ENCODE results near the gene HSPB6. TPM values are rescaled to one million over a fixed set of nuclear protein-coding genes. Genes with fewer than 3 reads are reported as not detected.

Gene HSPB6
- total and polyA plus RNA-seq, 4 donors: 13.2 to 44.8 (median 24.5) TPM

GRCh38 chr19:35719402-35720162 is 37.2 kb downstream of the HSPB6 start:
- peaks cover 0 to 23% (median 15%) of the 10 kb centered on the region in 5 donors for H3K4me1 ChIP-seq (ENCODE audit: control insufficient read depth in 5 of 5, insufficient read depth in 5 of 5, low read length in 5 of 5)
- no peak overlapping the region for H3K27ac ChIP-seq (ENCODE audit: low read depth in 1 of 2, low read length in 1 of 2)
- H3K9ac ChIP-seq (ENCODE audit: insufficient read depth in 1 of 2, low read length in 2 of 2): peak overlapping the region in 1 of 2 donors; percentile 3
- no peak for ATAC-seq (ENCODE audit: insufficient read depth, low FRiP score)
- 91 to 93% methylated on average over 28 to 32 of the region's 32 CpGs for WGBS, 2 donors
- no peak for TF ChIP-seq CTCF (IDR thresholded peaks at IDR 0.05; ENCODE audit: control extremely low read depth, extremely low read depth)
- peaks cover 9 to 41% (median 22%) of the 10 kb centered on the region in 4 donors for H3K36me3 ChIP-seq (ENCODE audit: control insufficient read depth in 4 of 4, insufficient read depth in 4 of 4, low read length in 4 of 4)
- H3K4me3 ChIP-seq: no peak overlapping the region
- DNase-seq: no peak
- peaks cover 0 to 1% (median 0%) of the 10 kb centered on the region in 4 donors for H3K9me3 ChIP-seq (ENCODE audit: control insufficient read depth in 4 of 4, insufficient read depth in 3 of 4, low read length in 3 of 4)
- no peaks in the 10 kb centered on the region for H3K27me3 ChIP-seq (ENCODE audit: control insufficient read depth in 3 of 3, insufficient read depth in 3 of 3, low read length in 2 of 3)

- Histone ChIP-seq H3K9ac (ENCODE audit: insufficient read depth in 1 of 2, low read length in 2 of 2) (peak overlapping the region; percentile 67 to 68), H3K4me1 (ENCODE audit: control insufficient read depth in 5 of 5, insufficient read depth in 5 of 5, low read length in 5 of 5) (peaks cover 0 to 23% (median 15%) of the 10 kb centered on the region in 5 donors), H3K36me3 (ENCODE audit: control insufficient read depth in 4 of 4, insufficient read depth in 4 of 4, low read length in 4 of 4) (peaks cover under 1 to 31% (median 15%) of the 10 kb centered on the region in 4 donors), H3K4me3 (peak overlapping the region; percentile 83), H3K27ac (ENCODE audit: low read depth in 1 of 2, low read length in 1 of 2) (peak overlapping the region; percentile 68 to 77), H3K9me3 (ENCODE audit: control insufficient read depth in 4 of 4, insufficient read depth in 3 of 4, low read length in 3 of 4) (peaks cover 0 to 1% (median 0%) of the 10 kb centered on the region in 4 donors), H3K27me3 (ENCODE audit: control insufficient read depth in 3 of 3, insufficient read depth in 3 of 3, low read length in 2 of 3) (no peaks in the 10 kb centered on the region)
- no peak for ATAC-seq (ENCODE audit: insufficient read depth, low FRiP score)
- 1% methylated on average over 42 of the region's 42 CpGs for WGBS, 2 donors
- DNase-seq: peak in 2 of 3 donors; percentile 18 to 22
- no peak for TF ChIP-seq CTCF (IDR thresholded peaks at IDR 0.05; ENCODE audit: control extremely low read depth, extremely low read depth)
These were observed 38.3 kb downstream of the HSPB6 start for GRCh38 chr19:35718345-35719041.

GRCh38 chr19:35717665-35718344 is 39.0 kb downstream of the HSPB6 start, which contains the start of gene KMT2B:
Gene KMT2B (plus strand): TSS chr19:35718003. CDS start chr19:35718019, 16 bp downstream.
- H3K9me3 ChIP-seq (ENCODE audit: control insufficient read depth in 4 of 4, insufficient read depth in 3 of 4, low read length in 3 of 4): peaks cover 0 to 1% (median 0%) of the 10 kb centered on the region in 4 donors
- H3K27ac ChIP-seq (ENCODE audit: low read depth in 1 of 2, low read length in 1 of 2): peak within 1 kb of the TSS; percentile 77 to 91
- H3K4me1 ChIP-seq (ENCODE audit: control insufficient read depth in 5 of 5, insufficient read depth in 5 of 5, low read length in 5 of 5): peaks cover 0 to 23% (median 15%) of the 10 kb centered on the region in 5 donors
- ATAC-seq (ENCODE audit: insufficient read depth, low FRiP score): peak; percentile 49
- WGBS, 2 donors: 1% methylated on average over 59 to 105 of the region's 109 CpGs
- H3K4me3 ChIP-seq: peak within 1 kb of the TSS; percentile 83
- H3K9ac ChIP-seq (ENCODE audit: insufficient read depth in 1 of 2, low read length in 2 of 2): peak within 1 kb of the TSS; percentile 67 to 68
- peak in 1 of 3 donors; percentile 97 for DNase-seq
- no peaks in the 10 kb centered on the region for H3K27me3 ChIP-seq (ENCODE audit: control insufficient read depth in 3 of 3, insufficient read depth in 3 of 3, low read length in 2 of 3)
- H3K36me3 ChIP-seq (ENCODE audit: control insufficient read depth in 4 of 4, insufficient read depth in 4 of 4, low read length in 4 of 4): peaks cover 0 to 24% (median 10%) of the 10 kb centered on the region in 4 donors
- TF ChIP-seq CTCF (IDR thresholded peaks at IDR 0.05; ENCODE audit: control extremely low read depth, extremely low read depth): no peak

Measured in lung (tissue), 12 donors.